T1000 (cell line): ENCODE data around the gene ATF7.
A peak's percentile ranks its signal among the peaks of the same experiment; 100 is the strongest.

Source experiments
- DNase-seq: peaks from one replicate; lab custom pipeline; 2025; ENCODE audit warnings: mixed read lengths; lab: John Stamatoyannopoulos, UW

The ATF7 gene

GRCh38 chr12:53523131-53523530 is 103.1 kb downstream of the ATF7 start:
- DNase-seq = peak; percentile 13

DNA sequence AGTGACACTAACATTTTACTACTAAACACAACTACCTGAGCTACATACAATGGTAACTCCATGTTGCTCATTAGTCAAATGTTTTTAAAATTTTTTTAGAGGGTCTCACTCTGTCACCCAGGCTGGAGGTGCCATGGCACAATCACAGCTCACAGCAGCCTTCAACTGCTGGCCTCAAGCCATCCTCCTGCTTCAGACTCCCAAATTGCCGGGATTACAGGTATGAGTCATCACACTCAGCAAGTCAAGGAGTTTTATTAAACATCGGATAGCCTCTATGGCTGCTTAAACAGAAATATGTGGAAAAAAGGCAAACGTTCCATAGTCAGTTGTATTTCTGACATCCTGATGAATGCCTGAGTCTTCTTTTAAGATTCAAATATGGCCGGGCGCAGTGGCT is 107.8 kb downstream of the ATF7 start:
- no peak for DNase-seq

- no peak for DNase-seq
Observed at GRCh38 chr12:53516758-53517455, 109.3 kb downstream of the ATF7 start.

- no peak for DNase-seq
Observed at GRCh38 chr12:53515291-53515680, 110.9 kb downstream of the ATF7 start.

GRCh38 chr12:53514628-53515290 is 111.4 kb downstream of the ATF7 start:
- no peak for DNase-seq

DNA sequence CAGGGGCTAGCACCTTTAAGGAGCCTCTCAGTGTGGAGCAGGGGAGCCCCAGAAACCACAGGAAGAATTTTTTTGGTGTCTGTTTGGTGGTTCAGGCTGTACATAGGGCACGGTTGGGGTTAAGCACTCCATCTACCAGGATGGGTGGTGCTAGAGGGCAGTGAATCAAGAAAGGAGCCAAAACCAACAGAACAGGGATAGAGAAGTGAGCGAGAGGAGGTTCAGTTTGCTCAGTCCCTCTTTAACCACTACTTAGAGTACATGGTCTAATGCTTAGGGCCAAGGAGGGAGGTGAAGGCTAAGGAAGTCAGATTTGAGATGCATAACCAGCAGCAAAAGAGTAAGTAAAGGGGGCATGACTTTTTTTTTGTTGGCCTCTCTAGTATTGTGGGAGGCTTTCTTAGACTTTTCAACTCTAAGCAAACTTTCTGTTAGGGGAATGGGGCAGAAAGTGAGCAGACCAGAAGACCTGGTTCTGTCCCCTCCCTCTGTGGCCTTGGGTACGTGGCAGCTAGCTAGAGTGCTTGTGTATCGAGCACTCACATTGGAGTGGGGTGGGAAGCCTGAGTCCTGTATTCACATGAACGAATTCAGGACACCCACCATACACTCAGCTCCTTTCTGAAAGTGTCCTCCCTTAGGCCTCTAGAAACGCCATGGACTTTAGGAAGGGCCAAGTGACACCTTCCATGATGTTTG is 112.3 kb downstream of the ATF7 start:
- DNase-seq = no peak

DNA sequence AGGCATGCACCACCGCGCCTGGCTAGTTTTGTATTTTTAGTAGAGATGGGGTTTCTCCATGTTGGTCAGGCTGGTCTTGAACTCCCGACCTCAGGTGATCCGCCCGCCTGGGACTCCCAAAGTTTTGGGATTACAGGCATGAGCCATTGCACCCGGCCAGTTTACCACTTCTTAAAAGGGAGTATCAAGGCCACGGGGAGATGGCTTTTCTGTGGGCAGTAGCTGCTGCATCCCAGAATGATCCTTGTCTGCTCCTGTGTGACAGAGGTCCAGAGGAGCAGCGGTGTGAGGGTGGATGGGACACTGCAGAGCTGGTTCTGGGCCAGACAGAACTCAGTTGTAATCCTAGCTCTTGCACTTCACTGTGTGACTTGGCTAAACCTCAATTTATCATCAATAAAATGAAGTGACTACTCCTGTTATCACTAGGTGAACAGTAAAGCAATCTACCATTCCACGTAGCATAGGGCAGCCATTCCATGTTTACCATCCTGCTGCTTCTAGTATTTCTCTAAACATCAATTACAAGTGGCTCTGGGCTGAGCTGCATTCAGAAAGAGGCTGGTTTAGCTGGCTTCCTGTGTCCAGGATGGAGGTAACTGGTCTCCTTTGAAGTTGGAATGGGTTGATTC is 115.9 kb downstream of the ATF7 start:
- DNase-seq = no peak

DNA sequence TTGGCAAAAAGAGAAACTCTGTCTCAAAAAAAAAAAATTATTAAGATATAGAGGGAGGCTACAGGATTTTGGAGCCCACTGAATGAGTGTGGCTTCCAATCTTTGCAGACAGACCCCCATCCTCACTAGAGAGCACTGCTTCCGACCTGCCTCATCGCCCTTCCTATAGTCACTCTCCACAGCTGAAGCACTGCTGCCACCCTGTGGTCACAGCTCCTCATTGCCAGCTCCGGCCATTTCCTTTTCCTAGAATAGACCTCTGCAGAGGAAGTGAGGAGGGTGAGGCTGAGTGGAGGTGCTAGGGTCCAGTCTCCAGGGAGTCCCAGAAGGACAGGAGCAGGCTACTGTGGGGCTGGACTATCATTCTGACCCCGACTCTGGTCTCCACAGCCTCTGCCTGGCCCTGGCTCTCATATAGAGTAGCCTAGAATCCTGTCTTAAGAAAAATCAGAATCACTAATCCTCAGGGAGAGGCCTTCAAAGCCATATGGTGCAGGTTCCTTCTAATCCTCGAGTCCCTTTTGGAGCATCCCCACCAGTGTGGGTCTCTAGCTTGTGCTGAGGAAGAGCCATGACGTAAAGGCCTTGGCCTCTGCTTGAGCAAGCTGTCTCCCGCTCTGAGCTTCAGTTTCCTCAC is 117.5 kb downstream of the ATF7 start:
- DNase-seq = peak; percentile 77

DNA sequence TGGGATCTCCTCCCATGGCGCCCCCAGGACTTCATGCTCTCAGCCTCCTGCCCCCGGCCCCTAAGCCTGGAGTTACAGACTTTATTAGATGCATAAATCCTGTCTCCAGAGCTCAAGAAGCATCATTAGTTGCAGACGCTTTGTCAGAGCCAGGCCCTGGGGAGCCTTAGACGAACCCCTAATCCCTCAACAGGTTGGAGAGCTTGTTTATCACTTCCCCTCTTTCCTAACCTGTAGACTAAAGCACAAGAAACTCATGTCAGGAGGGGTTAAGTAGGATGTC is 118.6 kb downstream of the ATF7 start:
- no peak for DNase-seq

DNA sequence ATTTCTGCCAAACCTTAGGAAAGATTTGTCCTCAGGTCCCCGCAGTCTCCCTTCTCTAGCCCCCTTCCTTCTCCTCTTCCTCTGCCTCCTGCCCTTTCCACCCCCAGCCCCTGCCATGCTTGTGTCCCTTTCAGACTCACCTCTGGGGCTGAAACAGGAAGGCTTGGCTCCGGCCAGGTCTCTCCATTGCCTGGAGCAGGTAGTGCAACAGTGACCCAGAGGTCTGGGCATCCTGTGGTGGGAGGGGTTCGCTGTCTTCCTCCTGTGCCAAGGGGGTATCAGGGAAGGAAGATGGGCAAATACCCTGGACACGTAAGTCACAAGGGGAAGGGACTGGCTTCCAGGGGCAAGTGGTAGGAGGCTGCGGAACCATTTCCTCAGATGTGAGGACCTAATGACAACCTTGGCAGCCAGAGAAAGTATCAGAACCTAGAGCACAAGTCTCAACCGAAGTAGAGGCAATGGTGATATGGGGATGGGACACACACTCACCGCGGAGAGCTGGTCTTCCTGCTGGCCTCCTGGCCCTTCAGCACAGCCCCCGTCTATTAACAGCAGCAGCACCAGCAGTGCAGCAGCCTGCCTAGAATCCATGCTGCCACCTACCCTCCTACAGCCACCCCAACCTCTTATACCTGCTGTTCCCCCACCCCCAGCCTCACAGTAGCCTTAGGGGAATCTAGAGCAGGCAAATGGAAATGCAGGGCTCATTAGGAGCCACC is 119.1 kb downstream of the ATF7 start, which contains the start of gene NPFF:
Gene NPFF, minus strand, starts transcription at position 604 of the 722 bp plus-strand sequence. Its CDS starts 10 bp downstream, at position 594.
- no peak for DNase-seq

DNA sequence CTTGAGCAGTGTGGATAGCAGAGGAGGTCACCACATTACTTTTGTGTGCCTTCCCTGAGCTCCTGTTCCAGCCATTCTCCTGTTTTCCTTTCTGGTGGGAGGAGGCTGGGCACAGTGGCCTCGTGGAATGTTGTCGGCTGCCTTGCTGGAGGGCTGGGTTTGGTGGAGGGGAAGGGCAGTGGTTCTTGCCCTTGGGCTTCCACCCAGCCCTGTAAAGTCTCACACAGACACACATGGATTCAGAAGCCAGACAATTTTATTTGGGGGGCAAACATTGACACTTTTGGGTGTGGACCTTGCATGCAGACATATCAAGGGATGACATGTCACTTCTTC is 119.8 kb downstream of the ATF7 start:
- no peak for DNase-seq

DNA sequence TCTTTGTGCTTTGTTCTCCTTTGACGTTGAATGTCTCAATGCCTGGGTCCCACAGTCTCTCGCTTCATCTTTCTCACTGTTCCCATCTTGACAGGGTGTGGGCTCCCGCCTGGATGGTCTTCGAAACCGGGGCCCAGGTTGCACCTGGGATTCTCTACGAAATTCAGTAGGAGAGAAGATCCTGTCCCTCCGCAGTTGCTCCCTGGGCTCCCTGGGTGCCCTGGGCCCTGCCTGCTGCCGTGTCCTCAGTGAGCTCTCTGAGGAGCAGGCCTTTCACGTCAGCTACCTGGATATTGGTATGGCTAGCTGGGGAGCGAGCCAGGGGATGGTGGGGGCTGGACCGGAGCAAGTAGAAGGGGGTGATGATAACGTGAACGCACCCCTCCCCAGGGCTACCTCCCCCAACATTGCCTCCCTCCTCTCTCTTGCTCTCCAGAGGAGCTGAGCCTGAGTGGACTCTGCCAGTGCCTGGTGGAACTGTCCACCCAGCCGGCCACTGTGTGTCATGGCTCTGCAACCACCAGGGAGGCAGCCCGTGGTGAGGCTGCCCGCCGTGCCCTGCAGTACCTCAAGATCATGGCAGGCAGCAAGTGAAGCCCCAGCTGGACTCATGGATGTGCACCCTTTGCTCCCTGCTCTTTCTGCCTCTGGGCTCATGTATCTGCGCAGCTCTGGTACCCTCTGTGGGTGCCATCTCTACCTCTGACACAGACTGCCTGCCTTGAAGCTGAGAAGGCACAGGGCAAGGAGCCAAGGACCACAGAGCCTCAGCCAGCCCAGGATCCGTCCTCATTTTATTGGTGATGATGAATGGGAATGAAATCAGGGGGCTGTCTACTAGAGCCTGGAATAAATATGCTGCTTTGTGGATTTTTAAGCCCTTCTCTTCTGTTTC is 120.4 kb downstream of the ATF7 start:
- DNase-seq = peak; percentile 82

GRCh38 chr12:53505086-53505485 is 121.1 kb downstream of the ATF7 start:
- peak; percentile 69 for DNase-seq

DNA sequence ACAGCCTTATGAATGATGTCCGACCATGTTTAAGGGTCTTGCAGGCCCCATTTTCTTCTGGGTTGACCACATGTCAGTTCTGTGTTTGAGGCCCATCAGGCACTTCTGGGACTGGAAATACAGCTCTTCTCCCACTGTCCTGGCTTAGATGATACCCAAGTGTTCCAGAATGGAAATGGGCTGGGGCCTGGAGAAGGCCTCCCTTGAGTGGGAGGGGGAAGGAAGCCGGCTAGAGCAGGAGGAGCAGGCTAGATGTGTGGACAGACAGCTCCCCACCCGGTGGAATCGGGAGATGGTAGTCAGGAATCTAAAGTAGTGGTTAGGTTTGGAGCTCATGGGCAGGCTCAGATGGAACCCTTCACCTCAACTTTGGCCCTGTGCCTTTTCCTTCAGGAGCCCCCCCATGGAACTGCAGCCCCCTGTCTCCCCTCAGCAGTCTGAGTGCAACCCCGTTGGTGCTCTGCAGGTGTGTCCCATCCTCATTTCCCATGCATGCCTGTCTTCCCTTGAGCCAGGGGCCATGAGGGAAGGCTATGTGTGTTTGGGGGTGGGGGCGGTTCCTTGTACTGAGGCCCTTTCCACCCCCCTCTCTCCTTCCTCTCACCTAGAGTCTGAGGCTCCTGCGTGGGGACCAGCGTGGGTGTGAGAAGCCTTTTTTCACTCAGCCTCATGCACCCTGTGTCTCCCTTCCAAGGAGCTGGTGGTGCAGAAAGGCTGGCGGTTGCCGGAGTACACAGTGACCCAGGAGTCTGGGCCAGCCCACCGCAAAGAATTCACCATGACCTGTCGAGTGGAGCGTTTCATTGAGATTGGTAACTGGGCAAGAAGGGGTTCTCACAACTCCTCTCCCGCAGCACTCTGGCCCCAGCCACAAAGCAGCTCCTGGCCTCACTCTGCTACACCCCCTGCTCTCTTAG is 121.9 kb downstream of the ATF7 start:
- DNase-seq = no peak

DNA sequence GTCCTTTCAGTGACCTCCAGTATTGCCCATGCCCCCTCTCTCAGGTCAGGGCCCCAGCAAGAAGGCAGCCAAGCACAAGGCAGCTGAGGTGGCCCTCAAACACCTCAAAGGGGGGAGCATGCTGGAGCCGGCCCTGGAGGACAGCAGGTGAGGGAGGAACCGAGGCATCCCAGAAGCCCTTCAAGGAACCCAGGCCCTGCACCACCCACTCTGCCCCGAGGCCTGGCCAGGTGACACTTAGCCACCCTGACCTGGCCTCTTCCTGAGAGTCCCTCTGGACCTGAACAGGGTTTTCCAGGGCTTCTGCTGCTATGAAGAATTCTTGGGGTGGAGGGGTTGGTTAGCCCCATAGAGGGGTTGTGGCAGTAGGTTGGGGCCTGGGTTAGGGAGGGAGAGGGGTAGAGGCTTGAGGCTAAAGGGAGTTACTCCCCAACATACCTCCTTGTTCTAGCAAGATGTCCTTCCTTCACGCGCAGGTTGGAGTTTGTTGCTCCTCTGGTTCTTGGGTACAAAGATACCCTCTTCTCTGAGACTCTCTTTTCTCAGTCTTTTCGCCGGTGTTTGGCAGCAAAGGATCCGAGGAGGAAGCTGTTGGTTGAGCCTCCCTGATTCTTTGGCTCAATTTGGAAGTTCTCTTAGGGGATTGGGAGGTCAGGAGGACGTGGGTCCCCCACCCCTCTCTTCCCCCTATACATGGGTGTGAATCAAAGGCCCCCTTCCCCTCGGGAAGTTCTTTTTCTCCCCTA is 123.0 kb downstream of the ATF7 start:
- DNase-seq = no peak

DNA sequence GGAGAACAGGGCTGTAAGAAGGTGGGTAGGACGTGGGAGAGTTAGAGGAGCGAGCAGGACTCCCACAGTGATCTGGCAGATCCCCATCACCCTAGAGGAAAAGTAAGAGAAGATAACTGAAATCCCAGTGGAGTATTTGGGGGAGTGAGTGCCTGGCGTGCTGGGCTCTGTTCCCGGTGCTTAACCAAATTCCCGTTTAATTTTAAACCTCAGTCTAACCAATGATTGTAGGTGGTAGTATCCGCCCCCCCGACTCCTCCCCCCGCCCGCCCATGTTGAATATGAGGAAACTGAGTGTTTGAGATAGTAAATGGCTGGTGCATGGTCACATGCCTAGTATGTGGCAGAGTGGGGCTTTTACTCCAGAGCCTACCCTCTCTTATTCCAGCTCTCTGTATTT is 123.9 kb downstream of the ATF7 start:
- DNase-seq = no peak

- DNase-seq = no peak
Observed at GRCh38 chr12:53501615-53502181, 124.5 kb downstream of the ATF7 start.

DNA sequence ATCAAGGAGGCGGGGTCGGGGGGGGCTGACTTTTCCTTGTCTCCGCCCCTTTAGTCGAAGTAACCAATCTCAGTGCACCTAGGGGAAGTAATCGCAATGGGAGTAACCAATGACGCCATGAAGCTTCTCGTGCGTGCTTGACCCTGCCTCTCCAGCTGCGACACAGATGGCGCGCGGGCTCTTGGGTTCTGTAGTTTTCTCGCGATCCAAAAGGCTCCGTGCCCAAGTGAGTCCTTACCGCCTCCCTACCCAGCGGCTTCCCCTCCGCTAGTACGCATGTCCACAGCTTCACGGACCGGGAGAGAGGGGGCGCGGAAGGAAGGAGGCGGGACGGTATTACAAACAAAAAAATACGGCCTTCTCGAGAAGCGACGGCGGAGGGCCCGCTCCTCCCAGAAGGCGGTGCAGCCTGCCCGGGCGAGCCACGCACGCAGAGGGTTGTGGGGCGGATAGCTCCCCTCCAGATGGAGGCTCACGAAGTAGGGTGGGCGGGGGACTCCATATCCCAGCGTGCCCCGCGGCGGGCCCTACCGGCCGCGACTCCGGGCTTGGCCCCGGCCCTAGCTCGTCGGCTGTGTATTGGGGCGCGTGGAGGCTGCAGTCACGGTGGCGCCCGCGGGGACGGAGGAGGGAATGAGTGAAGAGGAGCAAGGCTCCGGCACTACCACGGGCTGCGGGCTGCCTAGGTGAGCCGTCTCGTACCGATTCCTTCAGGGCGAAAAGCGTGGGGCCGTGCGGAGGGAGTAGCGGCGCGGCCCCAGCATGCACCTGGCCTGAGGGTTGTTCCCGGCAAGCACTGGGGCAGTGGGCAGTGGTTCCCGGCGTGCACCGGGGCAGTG is 125.2 kb downstream of the ATF7 start, which contains the start of gene TARBP2:
Gene TARBP2, plus strand, starts transcription at position 508 of the 839 bp plus-strand sequence. Its CDS starts 126 bp downstream, at position 634.
- DNase-seq = peak; percentile 98
